Endothelial cell (in vitro differentiated cells): Measurements from ENCODE around the gene RAD51B. TPM values are rescaled to one million over a fixed set of nuclear protein-coding genes. Genes with fewer than 3 reads are reported as not detected.
"Not testable (repeated sequence)": the region's sequence is repeated elsewhere in the genome, so short reads cannot be mapped to it uniquely, and the experiment has no call there.

Source experiments
- DNase-seq: peaks from one replicate; pipeline ENCODE4 v3.0.0; 2021; ENCODE audit warnings: low spot score
- H3K27ac Mint-ChIP-seq: one replicate; pipeline ENCODE4 v1.8.0; 2021; ENCODE audit warnings: mixed read lengths, inconsistent platforms; ENCODE audit not compliant: unreplicated experiment
- H3K27me3 Mint-ChIP-seq: one replicate; pipeline ENCODE4 v1.8.0; 2021; ENCODE audit warnings: mild to moderate bottlenecking, moderate library complexity, mixed read lengths, inconsistent platforms; ENCODE audit not compliant: unreplicated experiment
- H3K36me3 Mint-ChIP-seq: one replicate; pipeline ENCODE4 v1.8.0; 2021; ENCODE audit warnings: mild to moderate bottlenecking, low read depth, mixed read lengths, inconsistent platforms; ENCODE audit not compliant: unreplicated experiment
- H3K4me1 Mint-ChIP-seq: one replicate; pipeline ENCODE4 v1.8.0; 2021; ENCODE audit warnings: mild to moderate bottlenecking, mixed read lengths, inconsistent platforms; ENCODE audit not compliant: unreplicated experiment
- H3K4me3 Mint-ChIP-seq: one replicate; pipeline ENCODE4 v1.8.0; 2021; ENCODE audit warnings: mild to moderate bottlenecking, mixed read lengths, inconsistent platforms; ENCODE audit not compliant: unreplicated experiment
- H3K9me3 Mint-ChIP-seq: one replicate; pipeline ENCODE4 v1.8.0; 2021; ENCODE audit warnings: mixed read lengths, inconsistent platforms; ENCODE audit not compliant: unreplicated experiment
- CTCF ChIP-seq: fragments of 200-600 bp; sonication (generic); IDR thresholded peaks from one replicate; pipeline ENCODE4 v1.5.0; 2021; ENCODE audit warnings: antibody characterized with exemption; ENCODE audit not compliant: unreplicated experiment
- total RNA-seq: library from RNA; stranded (reverse); fragmentation: NEBNext Ultra II Directional; extraction: Animal tissue kit (Norgen Biotek cat#: 25700); gene quantifications from one replicate; pipeline ENCODE4 v1.2.1, GENCODE V29; 2021; ENCODE audit not compliant: unreplicated experiment

The RAD51B gene
- total RNA-seq, 1 donor from 2014 or later = 23.5 TPM

DNA sequence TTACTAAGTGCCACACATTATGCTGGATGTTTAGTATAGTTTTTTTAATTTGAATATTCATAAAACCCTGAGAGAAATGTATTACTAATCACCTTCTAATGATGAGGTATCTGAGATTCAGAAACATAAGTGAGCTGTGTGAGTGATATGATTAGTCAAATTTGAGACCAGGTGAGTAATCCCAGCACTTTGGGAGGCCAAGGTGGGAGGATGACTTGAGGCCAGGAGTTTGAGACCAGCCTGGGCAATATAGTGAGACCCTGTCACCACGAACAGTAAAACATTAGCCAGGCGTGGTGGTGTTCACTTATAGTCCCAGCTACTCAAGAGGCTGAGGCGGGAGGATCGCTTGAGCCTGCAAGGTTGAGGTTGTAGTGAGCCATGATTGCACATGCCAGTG lies 438.4 kb downstream of the RAD51B start:
- Mint-ChIP-seq H3K36me3 (no peaks in the 10 kb centered on the region), H3K27me3 (no peaks in the 10 kb centered on the region), H3K27ac (no peak overlapping the region), H3K9me3 (no peaks in the 10 kb centered on the region), H3K4me3 (no peak overlapping the region), H3K4me1 (peaks cover 64% of the 10 kb centered on the region)
- TF ChIP-seq CTCF = no peak
- no peak for DNase-seq

DNA sequence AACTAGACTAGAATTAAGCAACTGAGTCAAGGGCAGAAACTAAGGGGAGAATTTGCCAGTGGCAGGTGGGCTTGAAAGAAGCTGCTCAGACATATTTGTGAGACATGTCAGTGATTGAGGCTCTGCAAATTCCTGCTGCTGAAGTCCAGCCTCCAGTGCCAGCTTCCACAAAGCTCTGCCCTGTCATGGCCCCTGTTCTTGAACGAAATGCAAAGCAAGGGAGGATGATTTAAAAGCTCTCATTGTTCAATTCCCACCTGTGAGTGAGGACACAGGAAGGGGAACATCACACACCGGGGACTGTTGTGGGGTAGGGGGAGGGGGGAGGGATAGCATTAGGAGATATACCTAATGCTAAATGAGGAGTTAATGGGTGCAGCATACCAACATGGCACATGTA lies 439.4 kb downstream of the RAD51B start:
- not testable (repeated sequence) for H3K4me3 Mint-ChIP-seq, DNase-seq, H3K9me3 Mint-ChIP-seq, H3K27me3 Mint-ChIP-seq, H3K36me3 Mint-ChIP-seq
- peak overlapping the region; percentile 25 for H3K27ac Mint-ChIP-seq
- H3K4me1 Mint-ChIP-seq = peaks cover 65% of the 10 kb centered on the region

- Mint-ChIP-seq H3K27me3 (no peaks in the 10 kb centered on the region), H3K9me3 (no peaks in the 10 kb centered on the region), H3K4me1 (peaks cover 69% of the 10 kb centered on the region), H3K4me3 (peak overlapping the region; percentile 47), H3K27ac (peak overlapping the region; percentile 88), H3K36me3 (no peaks in the 10 kb centered on the region)
- DNase-seq = no peak
- TF ChIP-seq CTCF = no peak
Observed at GRCh38 chr14:68260121-68260520, 440.5 kb downstream of the RAD51B start.

DNA sequence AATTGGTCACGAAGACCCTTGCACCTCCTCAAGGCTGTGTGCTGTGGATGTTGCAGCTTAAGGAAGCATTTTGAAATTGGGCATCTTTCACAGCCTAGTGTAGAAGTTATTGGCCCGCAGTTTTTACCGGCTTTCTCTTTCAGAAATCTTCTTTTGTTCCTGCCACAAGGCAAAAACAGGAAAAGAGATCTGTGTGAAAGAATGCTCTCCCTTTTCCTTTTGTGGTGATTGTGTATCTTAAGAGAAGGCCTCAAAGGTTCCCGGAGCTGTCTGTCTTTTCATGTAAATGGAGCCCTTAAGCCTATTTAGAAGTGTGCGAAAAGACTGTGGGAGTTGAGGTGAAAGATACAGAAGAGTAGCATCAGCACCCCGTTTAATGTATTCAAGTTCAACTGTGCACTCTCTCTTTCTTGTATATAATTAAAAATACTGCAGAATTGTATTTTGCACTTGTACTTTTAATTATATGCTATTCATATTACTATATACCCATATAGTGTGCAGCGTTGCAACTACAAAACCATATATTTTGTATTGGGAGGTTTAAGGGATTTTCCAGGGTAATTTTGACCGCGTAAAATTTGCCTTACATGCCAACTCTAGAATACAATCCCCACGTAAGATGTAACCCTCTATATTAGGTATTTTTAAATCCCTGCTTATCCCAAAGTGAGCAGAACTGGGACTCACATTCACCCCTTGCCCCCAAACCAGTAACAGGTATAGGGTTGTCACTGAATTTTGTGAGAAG lies 441.7 kb downstream of the RAD51B start:
- no peak for DNase-seq
- Mint-ChIP-seq H3K36me3 (no peaks in the 10 kb centered on the region), H3K27ac (peak overlapping the region; percentile 88), H3K4me1 (peaks cover 61% of the 10 kb centered on the region), H3K27me3 (no peaks in the 10 kb centered on the region), H3K4me3 (no peak overlapping the region), H3K9me3 (no peaks in the 10 kb centered on the region)
- no peak for TF ChIP-seq CTCF

DNA sequence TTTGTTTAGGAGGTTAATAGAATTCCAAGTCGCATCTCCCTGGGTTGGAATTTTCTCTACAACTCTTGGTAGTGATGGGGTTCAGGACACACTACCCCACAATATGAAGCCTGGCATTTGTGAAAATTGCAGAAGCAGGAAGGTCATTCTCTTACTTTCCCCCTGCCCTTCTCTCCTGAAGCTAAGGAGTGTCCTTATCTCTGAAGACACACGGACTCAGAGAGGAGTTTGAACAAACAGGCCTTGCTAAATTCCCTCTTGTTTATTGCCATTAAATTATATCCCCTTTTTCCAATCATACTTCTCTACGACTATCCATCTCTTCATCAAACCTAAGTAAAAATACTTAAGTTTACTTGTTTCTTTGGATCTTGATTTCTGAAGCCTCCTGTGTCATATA lies 443.0 kb downstream of the RAD51B start:
- Mint-ChIP-seq H3K4me3 (no peak overlapping the region), H3K9me3 (no peaks in the 10 kb centered on the region), H3K4me1 (peaks cover 57% of the 10 kb centered on the region), H3K27ac (peak overlapping the region; percentile 89), H3K27me3 (no peaks in the 10 kb centered on the region), H3K36me3 (no peaks in the 10 kb centered on the region)
- DNase-seq = no peak
- TF ChIP-seq CTCF = no peak
